KOPT-K1 (cell line): Measurements from ENCODE around the gene TBXAS1.
A peak's percentile ranks its signal among the peaks of the same experiment; 100 is the strongest.

Experiments
- H3K27ac ChIP-seq: fragments of 200-600 bp; sonication (generic); 2 replicates; pipeline ENCODE4 v1.5.1; 2016; ENCODE audit warnings: antibody characterized with exemption, mild to moderate bottlenecking, low read depth, low read length; ENCODE audit not compliant: poor library complexity, severe bottlenecking
- H3K36me3 ChIP-seq: fragments of 200-600 bp; sonication (generic); 2 replicates; pipeline ENCODE4 v1.5.1; 2017; ENCODE audit warnings: antibody characterized with exemption, mild to moderate bottlenecking, low read length, moderate library complexity; ENCODE audit not compliant: insufficient read depth
- H3K9me3 ChIP-seq: fragments of 200-600 bp; sonication (generic); 2 replicates; pipeline ENCODE4 v1.5.1; 2017; ENCODE audit warnings: antibody characterized with exemption, low read length, mild to moderate bottlenecking; ENCODE audit not compliant: insufficient read depth, poor library complexity, severe bottlenecking

TBXAS1 gene

DNA sequence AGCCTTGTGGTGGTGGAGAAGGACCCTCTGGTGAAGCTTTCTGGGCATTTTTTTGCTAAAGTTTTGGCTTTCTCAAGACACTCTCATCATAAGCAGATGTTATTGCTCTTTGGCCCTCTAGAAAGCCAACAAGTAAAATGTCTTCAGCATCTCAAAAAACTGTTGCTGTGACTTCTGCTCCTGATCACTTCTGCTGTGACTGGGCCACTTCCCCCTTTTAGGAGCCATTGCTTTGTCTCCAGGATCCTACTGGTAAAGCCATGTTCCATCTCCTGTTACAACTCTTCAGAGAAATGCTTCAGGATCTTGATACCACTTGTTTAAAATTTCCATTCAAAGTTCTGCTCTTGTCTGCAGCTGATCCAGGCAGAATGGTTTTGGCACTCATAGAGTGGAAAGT is 222.8 kb downstream of the TBXAS1 start:
- no peaks in the 10 kb centered on the region for H3K9me3 ChIP-seq
- H3K36me3 ChIP-seq: peaks cover 88% of the 10 kb centered on the region
- H3K27ac ChIP-seq: no peak overlapping the region

DNA sequence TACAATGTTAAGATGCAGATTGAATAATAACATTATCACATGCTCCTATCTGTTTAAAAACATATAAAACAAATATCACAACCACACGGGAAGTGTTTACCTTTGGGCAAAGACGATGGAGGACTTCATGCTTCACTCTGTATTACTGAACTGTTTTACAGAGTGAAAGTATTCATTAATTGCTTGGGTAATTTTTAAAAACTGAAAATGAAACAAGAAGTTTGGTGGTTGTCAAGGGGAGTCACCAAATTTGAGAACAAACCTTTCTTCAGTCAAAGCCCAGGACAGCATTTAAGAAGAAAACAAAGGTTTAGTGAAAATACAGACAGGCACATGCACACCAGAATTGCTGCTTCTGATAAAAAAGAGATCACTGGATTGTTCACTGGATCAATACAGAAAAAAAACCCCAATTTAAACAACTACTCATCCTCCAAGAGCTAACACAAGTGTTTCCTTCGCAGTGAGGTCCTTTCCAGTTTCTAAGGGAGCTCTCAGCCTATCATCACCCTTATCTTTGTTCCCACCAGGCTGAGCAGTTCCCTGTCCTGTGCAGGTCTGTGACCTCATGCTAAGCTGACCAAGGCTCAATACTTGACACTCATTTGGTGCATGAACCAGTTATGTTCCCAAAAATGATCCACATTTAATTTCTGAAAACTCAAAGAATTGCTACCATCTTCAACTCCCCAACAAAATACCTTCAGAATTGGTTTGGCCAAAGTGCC is 224.9 kb downstream of the TBXAS1 start:
- H3K9me3 ChIP-seq: no peaks in the 10 kb centered on the region
- peaks cover 81% of the 10 kb centered on the region for H3K36me3 ChIP-seq
- H3K27ac ChIP-seq: peak overlapping the region; percentile 11

GRCh38 chr7:140054751-140055150 is 225.7 kb downstream of the TBXAS1 start:
- Histone ChIP-seq H3K9me3 (no peaks in the 10 kb centered on the region), H3K27ac (peak overlapping the region; percentile 11), H3K36me3 (peaks cover 78% of the 10 kb centered on the region)

GRCh38 chr7:140055833-140056232 is 226.8 kb downstream of the TBXAS1 start:
- H3K36me3 ChIP-seq: peaks cover 67% of the 10 kb centered on the region
- no peaks in the 10 kb centered on the region for H3K9me3 ChIP-seq
- H3K27ac ChIP-seq: no peak overlapping the region

DNA sequence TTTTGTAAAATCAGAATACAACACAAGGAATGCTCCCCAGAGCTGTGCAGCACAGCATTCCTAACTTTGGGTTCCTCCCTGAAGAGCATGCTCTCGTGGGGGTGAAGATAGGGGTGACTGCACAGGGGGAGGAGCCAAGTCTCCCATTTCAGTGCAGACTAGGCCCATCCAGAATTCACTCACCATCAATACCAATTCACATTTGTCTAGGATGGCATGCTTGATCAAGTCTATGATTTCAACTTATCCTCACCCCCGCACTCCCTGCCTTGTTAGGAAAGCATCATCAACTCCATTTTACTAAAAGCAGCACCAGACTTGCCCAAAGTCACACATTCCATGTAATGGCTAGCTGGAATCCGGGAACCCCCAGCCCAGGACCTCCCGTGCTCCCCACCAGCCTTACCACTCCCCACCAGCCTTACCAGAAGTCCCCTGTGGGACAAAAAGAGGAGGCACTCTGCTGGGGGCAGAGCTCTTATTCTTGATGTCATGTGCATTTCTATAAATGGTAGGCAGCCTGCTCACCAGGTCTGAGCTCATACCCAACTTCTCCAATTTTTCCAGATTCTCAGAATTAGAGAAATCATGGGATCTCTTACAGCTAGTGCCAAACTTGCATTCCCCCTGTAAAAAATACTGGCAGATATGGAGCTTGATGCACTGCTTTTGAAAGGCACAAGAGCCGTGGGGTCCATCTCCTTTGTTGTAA is 227.5 kb downstream of the TBXAS1 start:
- H3K27ac ChIP-seq: no peak overlapping the region
- no peaks in the 10 kb centered on the region for H3K9me3 ChIP-seq
- H3K36me3 ChIP-seq: peaks cover 64% of the 10 kb centered on the region

- no peak overlapping the region for H3K27ac ChIP-seq
- H3K9me3 ChIP-seq: no peaks in the 10 kb centered on the region
- H3K36me3 ChIP-seq: peaks cover 58% of the 10 kb centered on the region
These were observed 228.1 kb downstream of the TBXAS1 start for GRCh38 chr7:140057143-140057535.

DNA sequence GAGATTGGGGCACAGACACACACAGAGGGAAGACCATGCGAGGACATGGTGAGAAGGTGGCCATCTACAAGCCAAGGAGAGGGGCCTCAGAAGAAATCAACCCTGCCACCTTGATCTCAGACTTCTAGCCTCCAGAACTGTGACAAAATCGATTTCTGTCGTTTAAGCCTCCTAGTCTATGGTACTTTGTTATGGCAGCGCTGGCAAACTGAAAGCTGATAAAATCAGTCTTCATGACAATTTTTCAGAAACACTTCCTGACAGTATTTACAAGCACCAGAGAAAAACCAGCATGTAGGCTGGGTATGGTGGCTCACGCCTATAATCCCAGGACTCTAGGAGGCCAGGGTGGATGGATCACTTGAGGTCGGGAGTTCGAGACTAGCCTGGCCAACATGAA is 229.5 kb downstream of the TBXAS1 start:
- H3K27ac ChIP-seq: peak overlapping the region; percentile 27
- H3K9me3 ChIP-seq: no peaks in the 10 kb centered on the region
- peaks cover 44% of the 10 kb centered on the region for H3K36me3 ChIP-seq

GRCh38 chr7:140059273-140060242 is 230.5 kb downstream of the TBXAS1 start:
- Histone ChIP-seq H3K27ac (peak overlapping the region; percentile 6), H3K9me3 (no peaks in the 10 kb centered on the region), H3K36me3 (peaks cover 34% of the 10 kb centered on the region)

DNA sequence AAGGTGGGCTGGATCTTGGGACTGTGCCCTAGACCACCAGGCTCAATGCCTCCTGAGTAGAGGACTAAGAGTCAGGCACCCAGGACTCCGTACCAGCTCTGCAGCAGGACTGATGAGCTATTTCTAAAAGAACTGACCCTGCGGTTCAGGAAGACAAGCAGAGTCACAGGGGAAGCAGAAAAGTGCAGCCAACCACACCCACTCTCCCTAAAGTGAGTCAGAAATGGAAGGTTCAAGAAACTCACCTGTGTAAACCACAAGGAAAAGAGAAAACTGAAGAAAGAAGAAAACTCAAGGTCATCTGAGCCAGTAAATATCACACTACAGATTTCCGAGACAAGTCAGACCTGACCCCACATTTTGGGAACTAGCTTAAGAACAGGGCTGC is 231.2 kb downstream of the TBXAS1 start:
- Histone ChIP-seq H3K27ac (no peak overlapping the region), H3K9me3 (no peaks in the 10 kb centered on the region), H3K36me3 (peaks cover 27% of the 10 kb centered on the region)

- Histone ChIP-seq H3K36me3 (peaks cover 20% of the 10 kb centered on the region), H3K9me3 (peaks cover 4% of the 10 kb centered on the region), H3K27ac (peak overlapping the region; percentile 81)
These were observed 231.9 kb downstream of the TBXAS1 start for GRCh38 chr7:140060788-140061606.

- Histone ChIP-seq H3K27ac (peak overlapping the region; percentile 81), H3K9me3 (peaks cover 10% of the 10 kb centered on the region), H3K36me3 (peaks cover 14% of the 10 kb centered on the region)
These were observed 232.5 kb downstream of the TBXAS1 start for GRCh38 chr7:140061607-140061930.

DNA sequence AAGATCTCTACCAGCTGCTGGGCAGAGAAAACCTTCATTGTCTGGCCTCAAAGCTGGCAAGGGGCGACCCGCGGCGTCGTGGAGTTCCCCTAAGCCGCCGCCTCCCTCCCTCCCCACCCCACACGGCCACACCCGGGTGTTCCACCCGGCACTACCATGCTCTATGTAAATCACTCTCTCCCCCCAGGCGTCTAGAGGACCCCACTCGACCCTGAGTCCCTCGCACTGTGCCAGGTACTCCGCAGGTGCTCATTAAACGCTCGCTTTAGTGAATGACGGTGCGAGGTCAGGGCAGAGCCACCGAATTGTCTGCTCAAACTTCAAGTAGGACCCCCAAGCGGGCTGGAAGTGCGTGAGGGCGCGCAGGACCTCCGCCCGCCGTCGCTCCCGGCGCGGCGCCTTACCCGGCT is 233.1 kb downstream of the TBXAS1 start:
- peaks cover 15% of the 10 kb centered on the region for H3K9me3 ChIP-seq
- H3K27ac ChIP-seq: peak overlapping the region; percentile 81
- H3K36me3 ChIP-seq: peaks cover 8% of the 10 kb centered on the region

DNA sequence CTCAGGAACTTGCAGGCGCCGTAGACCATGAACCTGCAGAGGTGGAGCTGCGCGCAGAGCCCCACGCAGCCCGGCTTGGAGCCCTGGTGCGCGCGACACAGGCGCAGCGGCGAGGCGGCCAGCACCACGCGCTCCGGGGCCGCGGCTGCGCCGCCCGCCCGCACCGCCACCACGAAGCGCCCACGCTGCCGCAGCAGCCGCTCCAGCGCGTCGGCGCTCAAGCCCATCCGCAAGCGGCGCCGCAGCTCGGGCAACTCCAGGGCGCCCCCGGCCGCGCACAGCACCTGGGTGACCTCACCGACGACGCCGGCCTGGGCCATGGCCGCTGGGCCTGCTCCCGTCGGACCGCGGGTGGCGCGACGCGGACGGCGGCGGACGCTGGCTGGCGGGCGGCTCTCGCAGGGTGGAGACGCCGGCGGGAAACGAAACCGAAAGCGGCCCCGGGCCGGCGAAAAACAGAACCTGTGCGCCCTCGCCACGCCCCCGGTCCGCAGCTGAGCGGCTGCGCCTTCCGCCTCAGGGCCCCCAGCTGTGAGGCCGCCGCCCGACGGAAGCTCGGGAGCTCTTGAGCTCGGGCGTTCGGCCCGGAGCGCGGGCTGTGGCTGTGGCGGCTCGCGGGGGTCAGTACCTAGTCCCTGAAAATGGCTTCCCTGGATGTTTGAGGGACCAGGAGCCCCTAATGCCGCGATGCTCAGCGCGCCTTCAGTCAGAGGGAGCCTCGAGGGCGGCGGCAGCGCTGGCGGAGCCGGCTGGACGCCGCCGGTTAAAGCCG is 233.7 kb downstream of the TBXAS1 start, which contains the start of gene PARP12:
PARP12 (minus strand) TSS at position 424 of the 772 bp plus-strand sequence; CDS start at position 320, 104 bp downstream.
- Histone ChIP-seq H3K27ac (peak within 1 kb of the TSS; percentile 81), H3K9me3 (peaks cover 21% of the 10 kb centered on the region), H3K36me3 (peaks cover 3% of the 10 kb centered on the region)

DNA sequence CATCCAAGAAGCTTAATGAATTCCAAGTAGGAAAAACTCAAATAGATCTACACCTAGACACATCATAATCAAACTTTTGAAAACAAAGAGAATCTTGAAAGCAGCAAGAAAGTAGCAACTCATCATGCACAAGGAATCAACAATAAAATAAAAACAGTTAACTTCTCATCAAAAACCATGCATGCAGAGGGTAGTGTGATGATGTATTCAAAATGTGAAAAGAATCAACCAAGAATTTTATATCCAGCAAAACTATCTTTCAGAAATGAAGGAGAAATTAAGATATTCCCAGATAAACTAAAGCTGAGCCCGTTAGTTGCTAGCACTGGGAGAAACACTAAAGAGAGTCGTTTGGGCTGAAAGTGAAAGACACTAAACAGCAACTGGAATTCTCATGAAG is 238.0 kb downstream of the TBXAS1 start:
- H3K36me3 ChIP-seq: no peaks in the 10 kb centered on the region
- peaks cover 34% of the 10 kb centered on the region for H3K9me3 ChIP-seq
- no peak overlapping the region for H3K27ac ChIP-seq
